ENCODE measurements around the gene PRPF40B. TPM values are rescaled to one million over a fixed set of nuclear protein-coding genes. Genes with fewer than 3 reads are reported as not detected.

The PRPF40B gene
- total and polyA plus RNA-seq, 9 of the 15 experiments (the other 6 are each of a cell fraction or from before 2014, with no cell fraction given) = 0.55 to 10.6 (median 4.8) TPM

DNA sequence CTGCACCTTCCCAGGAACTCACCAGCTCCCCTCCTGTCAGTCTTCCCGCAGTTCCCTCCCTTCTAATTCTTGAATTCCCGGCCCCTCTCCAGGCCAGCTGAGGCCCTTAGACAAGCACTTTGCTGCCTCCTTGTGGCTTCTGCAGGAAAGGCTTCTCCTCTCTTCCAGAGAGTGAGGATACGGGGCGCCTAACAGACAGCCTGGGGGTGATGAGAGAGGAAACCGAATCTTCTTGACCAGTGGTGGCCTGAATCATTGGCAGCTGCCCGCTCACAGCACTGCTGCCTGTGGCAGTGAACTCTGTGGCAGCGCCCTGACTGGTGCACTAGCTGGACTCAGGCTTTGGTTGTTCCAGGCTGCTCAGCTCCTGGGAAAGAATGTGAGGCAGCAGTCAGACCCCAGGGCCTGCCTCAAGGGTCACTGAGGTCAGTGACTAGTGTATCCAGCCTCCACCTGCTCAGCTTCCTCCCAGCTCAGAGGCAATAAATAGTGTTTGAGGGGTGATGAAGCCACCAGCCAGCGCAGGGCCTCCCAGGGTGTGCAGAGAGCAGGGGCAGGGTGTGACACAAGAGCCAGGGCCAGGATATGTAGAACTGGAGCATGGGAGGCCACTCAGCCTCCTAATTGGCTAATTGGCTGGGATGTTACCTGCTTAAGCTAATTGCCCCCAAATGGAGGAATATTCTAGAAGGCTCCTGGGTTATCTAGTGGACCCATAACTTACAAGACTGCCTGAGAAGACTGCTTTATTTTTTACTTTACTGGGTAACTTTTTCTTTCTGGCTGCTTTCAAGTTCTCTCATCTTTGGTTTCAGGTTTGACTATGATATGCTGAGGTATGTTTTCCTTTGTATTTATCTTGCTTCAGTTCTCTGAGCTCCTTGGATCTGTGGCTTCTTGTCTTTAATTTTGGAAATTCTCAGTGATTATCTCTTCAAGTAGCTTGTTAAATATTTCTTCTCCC, 42.5 kb upstream of the PRPF40B start (continued):
- peak; percentile 67; the same call in 1 of the 2 replicates for TF ChIP-seq REST (IDR thresholded peaks at IDR 0.05; ENCODE audit: borderline replicate concordance)
- no peak for TF ChIP-seq REST (CRISPR knock-in tag; IDR thresholded peaks at IDR 0.05; ENCODE audit: low read depth)
- TF ChIP-seq SMARCC2 (IDR thresholded peaks at IDR 0.05; ENCODE audit: low read depth) = 0 out of 2 replicates have a peak, but pooled peaks have one; percentile 48

Data from K562 (cell line).